HEK293 (cell line): ENCODE results near the gene ZNF319.

Experiments used
- CTCF ChIA-PET: fragments of 350-600 bp; formaldehyde crosslinking; extraction: SDS; loops from one replicate; lab custom pipeline; 2021; ENCODE audit warnings: antibody characterized with exemption; lab: Yijun Ruan, JAX
- POLR2A ChIA-PET: fragments of 300-600 bp; formaldehyde crosslinking; extraction: SDS; loops from one replicate; lab custom pipeline; 2020; ENCODE audit warnings: antibody characterized with exemption, inconsistent platforms; lab: Yijun Ruan, JAX
- H3K27ac ChIP-seq: fragments of 200-500 bp; sonication (Bioruptor generic); 2 replicates; pipeline ENCODE4 v1.5.1; 2014; ENCODE audit warnings: low read depth, low read length, control low read depth, inconsistent platforms; ENCODE audit errors: extremely low read depth
- H3K36me3 ChIP-seq, 2 experiments: fragments of 200-500 bp in 1 of 2; sonication (Bioruptor generic) in 1 of 2; 1 replicate in 1 of 2; 2 replicates in 1 of 2; pipeline ENCODE4 v1.5.1; 2014 to 2017; ENCODE audit warnings: inconsistent platforms in 2 of 2, low read length in 2 of 2; ENCODE audit not compliant: control insufficient read depth in 2 of 2, insufficient read depth in 1 of 2
- H3K4me1 ChIP-seq: fragments of 200-500 bp; sonication (Bioruptor generic); 2 replicates; pipeline ENCODE4 v1.5.1; 2014; ENCODE audit warnings: mild to moderate bottlenecking, low read length, inconsistent platforms; ENCODE audit not compliant: control insufficient read depth, insufficient read depth
- H3K4me3 ChIP-seq: 2 replicates; pipeline ENCODE4 v1.5.1; 2011; ENCODE audit warnings: low read depth, mild to moderate bottlenecking, control low read depth, low read length, moderate library complexity
- H3K9me3 ChIP-seq: fragments of 200-500 bp; sonication (Bioruptor generic); 2 replicates; pipeline ENCODE4 v1.5.1; 2014; ENCODE audit warnings: low read depth, low read length, inconsistent platforms; ENCODE audit not compliant: control insufficient read depth, insufficient read depth
- GFI1B ChIP-seq: fragments of 450-650 bp; formaldehyde crosslinking; IDR thresholded peaks from 2 replicates; pipeline ENCODE4 v1.5.1; 2016; ENCODE audit warnings: missing biosample characterization, missing genetic modification characterization
- GLIS1 ChIP-seq: fragments of 450-650 bp; formaldehyde crosslinking; IDR thresholded peaks from 2 replicates; pipeline ENCODE4 v1.5.1; 2016; ENCODE audit warnings: missing biosample characterization, missing genetic modification characterization
- MEIS1 ChIP-seq: sonication (generic); formaldehyde crosslinking; IDR thresholded peaks from 2 replicates; pipeline ENCODE4 v1.8.1; 2022; ENCODE audit warnings: missing genetic modification reagents, mild to moderate bottlenecking, borderline replicate concordance
- OSR2 ChIP-seq: fragments of 450-650 bp; formaldehyde crosslinking; IDR thresholded peaks from 2 replicates; pipeline ENCODE4 v1.5.1; 2016; ENCODE audit warnings: missing biosample characterization, missing genetic modification characterization
- PRDM1 ChIP-seq: fragments of 450-650 bp; formaldehyde crosslinking; IDR thresholded peaks from 2 replicates; pipeline ENCODE4; 2016; ENCODE audit warnings: missing biosample characterization, missing genetic modification characterization
- SCRT1 ChIP-seq: fragments of 450-650 bp; formaldehyde crosslinking; IDR thresholded peaks from 2 replicates; pipeline ENCODE4 v1.5.1; 2016; ENCODE audit warnings: missing biosample characterization, missing genetic modification characterization, borderline replicate concordance
- YY1 ChIP-seq: fragments of 450-650 bp; formaldehyde crosslinking; IDR thresholded peaks from 2 replicates; pipeline ENCODE4 v1.5.1; 2018; ENCODE audit warnings: missing biosample characterization, missing genetic modification characterization
- ZBTB17 ChIP-seq: fragments of 450-650 bp; formaldehyde crosslinking; IDR thresholded peaks from 2 replicates; pipeline ENCODE4 v1.5.1; 2016; ENCODE audit warnings: missing biosample characterization, missing genetic modification characterization
- ZIC2 ChIP-seq: fragments of 450-650 bp; formaldehyde crosslinking; IDR thresholded peaks from 2 replicates; pipeline ENCODE4 v1.5.1; 2016; ENCODE audit warnings: missing biosample characterization, missing genetic modification characterization
- ZNF37A ChIP-seq: fragments of 450-650 bp; IDR thresholded peaks from 2 replicates; pipeline ENCODE4 v1.5.1; 2018; ENCODE audit warnings: missing biosample characterization, missing genetic modification characterization
- ZNF404 ChIP-seq: fragments of 450-650 bp; formaldehyde crosslinking; IDR thresholded peaks from 2 replicates; pipeline ENCODE4 v1.5.1; 2017; ENCODE audit warnings: missing biosample characterization, missing genetic modification characterization
- ZNF473 ChIP-seq: fragments of 450-650 bp; formaldehyde crosslinking; IDR thresholded peaks from 2 replicates; pipeline ENCODE4 v1.5.1; 2017; ENCODE audit warnings: missing biosample characterization, missing genetic modification characterization
- ZNF558 ChIP-seq: fragments of 450-650 bp; formaldehyde crosslinking; IDR thresholded peaks from 2 replicates; pipeline ENCODE4 v1.5.1; 2016; ENCODE audit warnings: missing biosample characterization, missing genetic modification characterization
- ZNF585B ChIP-seq: fragments of 450-650 bp; formaldehyde crosslinking; IDR thresholded peaks from 2 replicates; pipeline ENCODE4 v1.5.1; 2016; ENCODE audit warnings: missing biosample characterization, missing genetic modification characterization
- ZNF623 ChIP-seq: fragments of 450-650 bp; formaldehyde crosslinking; IDR thresholded peaks from 2 replicates; pipeline ENCODE4 v1.5.1; 2016; ENCODE audit warnings: missing biosample characterization, missing genetic modification characterization
- ZNF626 ChIP-seq: fragments of 450-650 bp; sonication (Bioruptor Pico); formaldehyde crosslinking; IDR thresholded peaks from 2 replicates; pipeline ENCODE4 v1.5.1; 2018; ENCODE audit warnings: missing biosample characterization, missing genetic modification characterization, inconsistent platforms
- ZNF768 ChIP-seq: fragments of 450-650 bp; formaldehyde crosslinking; IDR thresholded peaks from 2 replicates; pipeline ENCODE4 v1.5.1; 2018; ENCODE audit warnings: missing biosample characterization, mild to moderate bottlenecking, missing genetic modification characterization
- TF ChIP-seq, protein P1 (sequence below): fragments of 450-650 bp; formaldehyde crosslinking; IDR thresholded peaks from 2 replicates; pipeline ENCODE4 v1.5.1; 2017; ENCODE audit warnings: missing biosample characterization, missing genetic modification characterization
- TF ChIP-seq, protein P2 (sequence below): fragments of 450-650 bp; formaldehyde crosslinking; IDR thresholded peaks from 2 replicates; pipeline ENCODE4 v1.5.1; 2017; ENCODE audit warnings: missing biosample characterization, missing genetic modification characterization
- TF ChIP-seq, protein P3 (sequence below): fragments of 450-650 bp; formaldehyde crosslinking; IDR thresholded peaks from 2 replicates; pipeline ENCODE4 v1.5.1; 2016; ENCODE audit warnings: missing biosample characterization, missing genetic modification characterization
- TF ChIP-seq, protein P4 (sequence below): fragments of 450-650 bp; formaldehyde crosslinking; IDR thresholded peaks from 2 replicates; pipeline ENCODE4 v1.5.1; 2016; ENCODE audit warnings: missing biosample characterization, missing genetic modification characterization
- TF ChIP-seq, protein P5 (sequence below): fragments of 450-650 bp; formaldehyde crosslinking; IDR thresholded peaks from 2 replicates; pipeline ENCODE4 v1.5.1; 2016; ENCODE audit warnings: missing biosample characterization, missing genetic modification characterization
- TF ChIP-seq, protein P6 (sequence below): fragments of 450-650 bp; formaldehyde crosslinking; IDR thresholded peaks from 2 replicates; pipeline ENCODE4 v1.5.1; 2016; ENCODE audit warnings: missing biosample characterization, missing genetic modification characterization
- TF ChIP-seq, protein P7 (sequence below): fragments of 450-650 bp; formaldehyde crosslinking; IDR thresholded peaks from 2 replicates; pipeline ENCODE4 v1.5.1; 2017; ENCODE audit warnings: missing biosample characterization, missing genetic modification characterization

Gene ZNF319

DNA sequence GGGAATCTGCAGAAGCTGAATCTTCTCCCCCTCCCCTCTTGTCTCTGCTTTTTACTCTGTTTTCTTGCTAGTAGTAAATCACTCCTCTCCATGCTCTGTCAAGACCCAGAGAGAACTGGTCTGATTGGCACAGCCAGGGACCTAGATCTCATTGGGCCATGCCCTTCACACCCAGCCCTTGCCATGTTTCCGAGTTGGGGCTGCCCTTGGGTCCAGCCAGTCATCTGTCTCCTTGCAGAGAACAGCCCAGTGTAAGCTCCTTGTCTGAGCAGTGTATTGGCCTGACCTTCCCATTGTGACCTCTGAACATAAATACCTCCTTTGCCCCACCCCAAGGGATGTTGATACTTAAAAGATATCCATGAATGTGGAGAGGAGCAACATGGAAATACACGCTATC, 28.9 kb upstream of the ZNF319 start:
- ChIA-PET CTCF (interaction anchor here (3.1 kb wide), 1 partner anchor 92 kb away, joined by 15 read pairs; no protein-coding TSS in a partner anchor), POLR2A (interaction anchor here (0.7 kb wide), 1 partner anchor 100 kb away, joined by 4 read pairs; the partner anchor contains the start of gene CFAP20)
- peaks cover 3% of the 10 kb centered on the region; the same call in 1 of the 2 replicates for H3K4me1 ChIP-seq
- H3K36me3 ChIP-seq, result no peaks in the 10 kb centered on the region
- H3K9me3 ChIP-seq, result no peaks in the 10 kb centered on the region
- H3K4me3 ChIP-seq, result no peak overlapping the region
- no peak overlapping the region for H3K27ac ChIP-seq
- TF ChIP-seq PRDM1, result no peak
- TF ChIP-seq ZNF473 (tag by site-specific recombination), result no peak
- TF ChIP-seq, protein P1, sequence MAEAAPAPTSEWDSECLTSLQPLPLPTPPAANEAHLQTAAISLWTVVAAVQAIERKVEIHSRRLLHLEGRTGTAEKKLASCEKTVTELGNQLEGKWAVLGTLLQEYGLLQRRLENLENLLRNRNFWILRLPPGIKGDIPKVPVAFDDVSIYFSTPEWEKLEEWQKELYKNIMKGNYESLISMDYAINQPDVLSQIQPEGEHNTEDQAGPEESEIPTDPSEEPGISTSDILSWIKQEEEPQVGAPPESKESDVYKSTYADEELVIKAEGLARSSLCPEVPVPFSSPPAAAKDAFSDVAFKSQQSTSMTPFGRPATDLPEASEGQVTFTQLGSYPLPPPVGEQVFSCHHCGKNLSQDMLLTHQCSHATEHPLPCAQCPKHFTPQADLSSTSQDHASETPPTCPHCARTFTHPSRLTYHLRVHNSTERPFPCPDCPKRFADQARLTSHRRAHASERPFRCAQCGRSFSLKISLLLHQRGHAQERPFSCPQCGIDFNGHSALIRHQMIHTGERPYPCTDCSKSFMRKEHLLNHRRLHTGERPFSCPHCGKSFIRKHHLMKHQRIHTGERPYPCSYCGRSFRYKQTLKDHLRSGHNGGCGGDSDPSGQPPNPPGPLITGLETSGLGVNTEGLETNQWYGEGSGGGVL (tag by site-specific recombination), result no peak
- TF ChIP-seq ZNF37A, result no peak
- no peak for TF ChIP-seq MEIS1
- no peak for TF ChIP-seq ZNF585B (tag by site-specific recombination)
- no peak for TF ChIP-seq ZNF558 (tag by site-specific recombination)
- TF ChIP-seq, protein P2, sequence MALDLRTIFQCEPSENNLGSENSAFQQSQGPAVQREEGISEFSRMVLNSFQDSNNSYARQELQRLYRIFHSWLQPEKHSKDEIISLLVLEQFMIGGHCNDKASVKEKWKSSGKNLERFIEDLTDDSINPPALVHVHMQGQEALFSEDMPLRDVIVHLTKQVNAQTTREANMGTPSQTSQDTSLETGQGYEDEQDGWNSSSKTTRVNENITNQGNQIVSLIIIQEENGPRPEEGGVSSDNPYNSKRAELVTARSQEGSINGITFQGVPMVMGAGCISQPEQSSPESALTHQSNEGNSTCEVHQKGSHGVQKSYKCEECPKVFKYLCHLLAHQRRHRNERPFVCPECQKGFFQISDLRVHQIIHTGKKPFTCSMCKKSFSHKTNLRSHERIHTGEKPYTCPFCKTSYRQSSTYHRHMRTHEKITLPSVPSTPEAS (tag by site-specific recombination), result no peak
- TF ChIP-seq ZNF768, result no peak
- TF ChIP-seq, protein P3, sequence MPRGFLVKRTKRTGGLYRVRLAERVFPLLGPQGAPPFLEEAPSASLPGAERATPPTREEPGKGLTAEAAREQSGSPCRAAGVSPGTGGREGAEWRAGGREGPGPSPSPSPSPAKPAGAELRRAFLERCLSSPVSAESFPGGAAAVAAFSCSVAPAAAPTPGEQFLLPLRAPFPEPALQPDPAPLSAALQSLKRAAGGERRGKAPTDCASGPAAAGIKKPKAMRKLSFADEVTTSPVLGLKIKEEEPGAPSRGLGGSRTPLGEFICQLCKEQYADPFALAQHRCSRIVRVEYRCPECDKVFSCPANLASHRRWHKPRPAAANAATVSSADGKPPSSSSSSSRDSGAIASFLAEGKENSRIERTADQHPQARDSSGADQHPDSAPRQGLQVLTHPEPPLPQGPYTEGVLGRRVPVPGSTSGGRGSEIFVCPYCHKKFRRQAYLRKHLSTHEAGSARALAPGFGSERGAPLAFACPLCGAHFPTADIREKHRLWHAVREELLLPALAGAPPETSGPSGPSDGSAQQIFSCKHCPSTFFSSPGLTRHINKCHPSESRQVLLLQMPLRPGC, result no peak
- no peak for TF ChIP-seq ZNF626 (tag by site-specific recombination)
- TF ChIP-seq, protein P4, sequence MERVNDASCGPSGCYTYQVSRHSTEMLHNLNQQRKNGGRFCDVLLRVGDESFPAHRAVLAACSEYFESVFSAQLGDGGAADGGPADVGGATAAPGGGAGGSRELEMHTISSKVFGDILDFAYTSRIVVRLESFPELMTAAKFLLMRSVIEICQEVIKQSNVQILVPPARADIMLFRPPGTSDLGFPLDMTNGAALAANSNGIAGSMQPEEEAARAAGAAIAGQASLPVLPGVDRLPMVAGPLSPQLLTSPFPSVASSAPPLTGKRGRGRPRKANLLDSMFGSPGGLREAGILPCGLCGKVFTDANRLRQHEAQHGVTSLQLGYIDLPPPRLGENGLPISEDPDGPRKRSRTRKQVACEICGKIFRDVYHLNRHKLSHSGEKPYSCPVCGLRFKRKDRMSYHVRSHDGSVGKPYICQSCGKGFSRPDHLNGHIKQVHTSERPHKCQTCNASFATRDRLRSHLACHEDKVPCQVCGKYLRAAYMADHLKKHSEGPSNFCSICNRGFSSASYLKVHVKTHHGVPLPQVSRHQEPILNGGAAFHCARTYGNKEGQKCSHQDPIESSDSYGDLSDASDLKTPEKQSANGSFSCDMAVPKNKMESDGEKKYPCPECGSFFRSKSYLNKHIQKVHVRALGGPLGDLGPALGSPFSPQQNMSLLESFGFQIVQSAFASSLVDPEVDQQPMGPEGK (tag by site-specific recombination), result no peak
- no peak for TF ChIP-seq ZNF623
- no peak for TF ChIP-seq SCRT1
- TF ChIP-seq, protein P5, sequence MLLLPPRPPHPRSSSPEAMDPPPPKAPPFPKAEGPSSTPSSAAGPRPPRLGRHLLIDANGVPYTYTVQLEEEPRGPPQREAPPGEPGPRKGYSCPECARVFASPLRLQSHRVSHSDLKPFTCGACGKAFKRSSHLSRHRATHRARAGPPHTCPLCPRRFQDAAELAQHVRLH (tag by site-specific recombination), result no peak
- no peak for TF ChIP-seq ZBTB17 (tag by site-specific recombination)

DNA sequence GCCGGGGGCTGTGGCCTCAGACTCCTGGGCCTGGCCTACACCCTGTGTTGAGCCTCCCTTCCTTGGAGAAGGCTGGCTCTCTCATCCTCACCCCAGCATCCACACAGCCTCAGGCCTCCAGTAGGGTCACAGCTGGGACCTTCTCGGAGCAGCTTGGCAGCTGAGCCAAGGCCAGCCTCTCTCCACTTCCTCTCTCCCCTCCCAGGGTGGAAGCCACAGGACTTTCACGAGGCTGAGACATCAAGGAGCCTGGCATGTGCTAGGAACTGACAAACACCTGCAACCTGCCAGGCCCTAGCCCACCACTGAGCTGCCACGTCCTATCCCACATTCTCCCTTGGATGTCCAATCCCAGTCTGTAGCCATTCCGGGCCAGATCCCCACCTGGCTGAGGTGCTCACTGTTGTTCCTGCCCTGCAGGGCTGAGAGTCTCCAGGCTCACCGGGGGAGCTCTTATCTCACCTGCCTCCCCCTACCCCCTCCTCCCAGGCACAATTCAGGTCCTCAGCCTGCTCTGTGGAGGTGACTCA, 28.1 kb upstream of the ZNF319 start:
- Histone ChIP-seq H3K36me3 (no peaks in the 10 kb centered on the region), H3K4me1 (peaks cover 3% of the 10 kb centered on the region; the same call in 1 of the 2 replicates), H3K27ac (no peak overlapping the region), H3K9me3 (no peaks in the 10 kb centered on the region), H3K4me3 (no peak overlapping the region)
- ChIA-PET CTCF (interaction anchor here (0.5 to 3.1 kb wide), 3 partner anchors 49 to 364 kb away, joined by 4 to 15 read pairs (median 4); no protein-coding TSS in a partner anchor), POLR2A (interaction anchor here (1.4 to 7.9 kb wide), 2 partner anchors 93 to 101 kb away, joined by 5 to 51 read pairs; partner anchors contain the start of gene CFAP20)
- TF ChIP-seq YY1 (tag by site-specific recombination) (no peak), GLIS1 (tag by site-specific recombination) (peak; percentile 77), ZIC2 (tag by site-specific recombination) (peak; percentile 96), ZNF404 (tag by site-specific recombination) (no peak), OSR2 (no peak), GFI1B (tag by site-specific recombination) (no peak)
- TF ChIP-seq, protein P1 (tag by site-specific recombination), result peak; percentile 45
- TF ChIP-seq, protein P6, sequence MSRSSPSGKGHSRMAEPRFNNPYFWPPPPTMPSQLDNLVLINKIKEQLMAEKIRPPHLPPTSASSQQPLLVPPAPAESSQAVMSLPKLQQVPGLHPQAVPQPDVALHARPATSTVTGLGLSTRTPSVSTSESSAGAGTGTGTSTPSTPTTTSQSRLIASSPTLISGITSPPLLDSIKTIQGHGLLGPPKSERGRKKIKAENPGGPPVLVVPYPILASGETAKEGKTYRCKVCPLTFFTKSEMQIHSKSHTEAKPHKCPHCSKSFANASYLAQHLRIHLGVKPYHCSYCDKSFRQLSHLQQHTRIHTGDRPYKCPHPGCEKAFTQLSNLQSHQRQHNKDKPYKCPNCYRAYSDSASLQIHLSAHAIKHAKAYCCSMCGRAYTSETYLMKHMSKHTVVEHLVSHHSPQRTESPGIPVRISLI (tag by site-specific recombination), result no peak
- TF ChIP-seq, protein P7, sequence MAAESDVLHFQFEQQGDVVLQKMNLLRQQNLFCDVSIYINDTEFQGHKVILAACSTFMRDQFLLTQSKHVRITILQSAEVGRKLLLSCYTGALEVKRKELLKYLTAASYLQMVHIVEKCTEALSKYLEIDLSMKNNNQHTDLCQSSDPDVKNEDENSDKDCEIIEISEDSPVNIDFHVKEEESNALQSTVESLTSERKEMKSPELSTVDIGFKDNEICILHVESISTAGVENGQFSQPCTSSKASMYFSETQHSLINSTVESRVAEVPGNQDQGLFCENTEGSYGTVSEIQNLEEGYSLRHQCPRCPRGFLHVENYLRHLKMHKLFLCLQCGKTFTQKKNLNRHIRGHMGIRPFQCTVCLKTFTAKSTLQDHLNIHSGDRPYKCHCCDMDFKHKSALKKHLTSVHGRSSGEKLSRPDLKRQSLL (tag by site-specific recombination), result no peak
